Heart left ventricle (tissue), 13 donors: Measurements from ENCODE around the gene NTM.

Experiments used
- POLR2A ChIP-seq, 2 donors: fragments of 450-650 bp; IDR thresholded peaks; one replicate each; pipeline ENCODE4 v1.6.1; 2017; ENCODE audit warnings: antibody characterized with exemption in 2 of 2, mild to moderate bottlenecking in 2 of 2, moderate library complexity in 2 of 2
- TF ChIP-seq, protein P1 (sequence below), 12 donors: fragments of 200-600 bp; sonication (generic) in 4 of 12; IDR thresholded peaks; one replicate each; pipeline versions ENCODE4 v1.5.0 to v1.8.0; 2018 to 2022; ENCODE audit warnings: antibody characterized with exemption in 12 of 12, mild to moderate bottlenecking in 5 of 12
- donor health status: ischemic (EF 13 %, LVEDD 7.1; RV severe dilation, severe dysfunction).
- donor health status: DM: no; HTN: yes; CAD: no.
- donor health status: DM: no; HTN: no; CAD: no.
- donor health status: ischemic (EF 25% LVEDD 6.9; RV normal size, moderate dysfunction).
- donor health status: ischemic (EF 25% LVEDD 5.7; RV mildly dilated, moderate dysfunction).
- donor health status: ischemic (EF 35%, LVEDD 5.7; RV mildly dilated, moderate dysfunction).
- donor health status: nonischemic (EF 11% LVEDD 7.7; RV severe dilation, severe dysfunction).
- donor health status: DM: yes; HTN: yes; CAD: no.
- donor health status: PGD.
- donor health status: ischemic (EF 29% LVEDD 5.4; RV normal size, mild dysfunction).
- donor health status: nonischemic (EF 23%, LVEDD 6.1; RV moderate dilation, normal function).

DNA sequence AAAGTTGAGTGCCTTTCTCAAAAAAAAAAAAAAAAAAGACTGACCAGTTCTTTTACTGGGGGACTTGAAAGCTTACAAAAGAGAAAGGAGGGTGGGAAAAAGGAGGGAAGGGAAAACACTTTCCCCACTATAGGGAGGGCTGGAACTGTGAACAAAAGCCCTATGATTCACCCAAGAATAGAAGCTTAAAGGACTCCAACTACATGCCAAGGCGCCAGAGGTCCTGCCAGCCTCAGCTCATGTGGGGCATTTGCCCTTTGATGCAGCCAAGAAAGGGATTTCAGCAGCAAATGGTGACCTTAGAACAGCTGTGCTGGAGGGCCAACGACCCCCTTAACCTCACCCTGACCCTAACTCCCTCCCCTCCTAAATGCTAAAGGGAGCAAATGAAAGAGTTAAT, 160.0 kb downstream of the NTM start:
- TF ChIP-seq, protein P1, sequence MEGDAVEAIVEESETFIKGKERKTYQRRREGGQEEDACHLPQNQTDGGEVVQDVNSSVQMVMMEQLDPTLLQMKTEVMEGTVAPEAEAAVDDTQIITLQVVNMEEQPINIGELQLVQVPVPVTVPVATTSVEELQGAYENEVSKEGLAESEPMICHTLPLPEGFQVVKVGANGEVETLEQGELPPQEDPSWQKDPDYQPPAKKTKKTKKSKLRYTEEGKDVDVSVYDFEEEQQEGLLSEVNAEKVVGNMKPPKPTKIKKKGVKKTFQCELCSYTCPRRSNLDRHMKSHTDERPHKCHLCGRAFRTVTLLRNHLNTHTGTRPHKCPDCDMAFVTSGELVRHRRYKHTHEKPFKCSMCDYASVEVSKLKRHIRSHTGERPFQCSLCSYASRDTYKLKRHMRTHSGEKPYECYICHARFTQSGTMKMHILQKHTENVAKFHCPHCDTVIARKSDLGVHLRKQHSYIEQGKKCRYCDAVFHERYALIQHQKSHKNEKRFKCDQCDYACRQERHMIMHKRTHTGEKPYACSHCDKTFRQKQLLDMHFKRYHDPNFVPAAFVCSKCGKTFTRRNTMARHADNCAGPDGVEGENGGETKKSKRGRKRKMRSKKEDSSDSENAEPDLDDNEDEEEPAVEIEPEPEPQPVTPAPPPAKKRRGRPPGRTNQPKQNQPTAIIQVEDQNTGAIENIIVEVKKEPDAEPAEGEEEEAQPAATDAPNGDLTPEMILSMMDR (IDR thresholded peaks at IDR 0.05), result no peak
- no peak for TF ChIP-seq POLR2A (IDR thresholded peaks at IDR 0.05)
